GM18858 (cell line): ENCODE data around the gene PDCD5.
A peak's percentile ranks its signal among the peaks of the same experiment; 100 is the strongest.
"Not testable (repeated sequence)": the region's sequence is repeated elsewhere in the genome, so short reads cannot be mapped to it uniquely, and the experiment has no call there.

ENCODE experiments used
- ATAC-seq: cut with Tn5 transposase; IDR thresholded peaks from one replicate; pipeline ENCODE4 v1.9.1; 2021; ENCODE audit not compliant: unreplicated experiment

The PDCD5 gene

GRCh38 chr19:32576790-32577189 is 4.2 kb upstream of the PDCD5 start:
- ATAC-seq, result no peak

GRCh38 chr19:32580353-32580900 is 563 bp upstream of the PDCD5 start:
- peak; percentile 13 for ATAC-seq

DNA sequence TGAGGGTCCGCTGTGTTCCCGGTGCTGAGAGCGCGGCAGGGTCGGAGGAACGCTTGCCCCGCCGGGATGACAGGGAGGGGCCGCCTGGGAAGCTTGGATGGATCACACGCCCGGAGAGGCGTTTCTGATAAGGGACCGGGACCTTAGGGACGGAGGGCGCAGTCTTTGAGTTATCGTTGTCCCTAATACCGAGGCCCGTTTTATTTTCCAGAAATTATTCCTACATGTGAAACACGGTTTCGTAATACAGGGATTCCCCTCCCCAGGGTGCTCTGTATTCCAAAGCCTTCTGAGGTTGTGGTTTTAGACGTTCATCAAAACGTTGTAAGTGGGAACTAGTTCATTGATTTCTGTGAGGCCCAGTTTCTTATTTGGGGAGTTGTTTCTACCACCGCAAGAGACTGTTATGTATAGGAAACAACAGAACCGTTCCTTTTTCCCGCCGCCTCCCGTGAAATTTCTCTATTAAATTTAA is 752 bp downstream of the PDCD5 start:
- ATAC-seq, result no peak

- not testable (repeated sequence) for ATAC-seq
Observed at GRCh38 chr19:32587747-32588504, 6.9 kb downstream of the PDCD5 start.

GRCh38 chr19:32594021-32594420 is 13.0 kb downstream of the PDCD5 start:
- no peak for ATAC-seq

DNA sequence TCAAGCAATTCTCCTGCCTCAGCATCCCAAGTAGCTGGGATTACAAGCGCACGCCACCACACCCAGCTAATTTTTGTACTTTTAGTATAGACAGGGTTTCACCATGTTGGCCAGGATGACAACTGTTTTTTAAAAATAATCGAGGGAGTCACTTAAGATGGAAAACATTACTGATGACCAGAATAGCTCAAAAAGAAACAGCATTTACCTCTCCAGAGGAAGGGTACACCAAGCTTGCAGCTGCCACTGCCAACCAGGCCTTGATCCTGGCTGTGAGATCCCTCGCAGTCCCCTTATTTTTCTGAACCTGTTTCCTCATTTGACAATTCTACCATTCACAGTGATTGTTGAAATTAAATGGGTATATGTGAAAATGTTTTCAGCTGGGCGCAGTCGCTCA is 14.5 kb downstream of the PDCD5 start:
- ATAC-seq, result no peak

DNA sequence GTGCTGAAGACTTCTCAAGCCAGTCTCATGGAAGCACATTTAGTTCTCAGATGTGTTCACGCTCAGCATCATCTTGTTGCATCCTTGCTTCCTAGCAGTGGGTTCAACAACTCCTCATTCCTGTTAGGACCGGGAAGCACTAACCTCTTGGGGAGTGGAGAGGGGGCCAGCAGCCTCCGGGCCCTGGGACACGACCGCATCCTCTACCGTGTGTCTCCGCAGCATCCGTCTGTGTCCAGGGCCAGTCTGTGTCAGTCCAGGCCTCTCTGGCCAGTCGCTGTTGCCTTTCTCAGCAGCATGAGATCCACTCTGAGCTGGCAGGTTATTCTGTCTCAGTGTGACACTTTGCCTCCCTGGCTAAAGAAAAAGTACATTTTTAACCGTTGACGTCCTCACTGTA is 17.0 kb downstream of the PDCD5 start:
- no peak for ATAC-seq

- no peak for ATAC-seq
Observed at GRCh38 chr19:32599258-32599657, 18.3 kb downstream of the PDCD5 start.

DNA sequence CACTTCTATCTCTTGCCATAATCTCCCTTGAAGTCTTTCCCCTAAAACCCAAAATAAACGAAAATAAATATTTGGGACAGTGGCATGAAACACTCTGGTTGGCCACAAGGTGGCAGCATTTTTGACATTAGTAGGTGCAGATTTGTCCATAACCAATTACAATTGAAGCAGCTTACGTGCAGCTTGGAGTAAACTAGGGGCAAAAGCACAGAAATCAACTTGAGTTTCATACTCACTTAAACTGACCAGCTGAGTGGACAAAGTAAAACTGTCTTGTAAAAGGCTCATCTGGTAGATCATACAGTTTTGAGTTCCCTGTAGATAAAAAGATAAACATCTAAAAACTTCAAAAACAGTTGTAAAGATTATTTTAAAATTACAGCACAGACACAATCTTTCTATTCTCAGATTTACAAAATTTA is 18.8 kb downstream of the PDCD5 start:
- ATAC-seq, result no peak

- ATAC-seq, result no peak
Observed at GRCh38 chr19:32603961-32604360, 23.0 kb downstream of the PDCD5 start.

DNA sequence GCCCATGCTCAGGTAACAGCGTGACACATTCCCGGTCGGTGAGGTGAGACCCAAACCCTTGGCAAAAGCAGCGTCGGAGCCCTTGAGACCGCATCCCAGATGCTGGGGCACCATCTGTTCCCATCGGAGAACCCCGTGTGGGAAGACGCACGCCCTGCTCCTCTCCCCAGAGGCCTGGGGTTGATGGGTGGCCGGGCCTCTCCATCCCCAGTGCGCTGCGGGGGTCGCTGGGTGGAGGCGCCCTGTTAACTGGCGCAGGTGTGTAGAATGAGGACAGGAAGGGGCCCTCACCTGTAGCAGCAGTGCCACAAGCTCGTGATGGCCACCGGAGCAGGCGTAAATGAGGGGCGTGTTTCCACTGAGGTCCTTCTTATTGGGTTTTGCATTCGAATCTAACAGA is 24.6 kb downstream of the PDCD5 start:
- ATAC-seq, result no peak

DNA sequence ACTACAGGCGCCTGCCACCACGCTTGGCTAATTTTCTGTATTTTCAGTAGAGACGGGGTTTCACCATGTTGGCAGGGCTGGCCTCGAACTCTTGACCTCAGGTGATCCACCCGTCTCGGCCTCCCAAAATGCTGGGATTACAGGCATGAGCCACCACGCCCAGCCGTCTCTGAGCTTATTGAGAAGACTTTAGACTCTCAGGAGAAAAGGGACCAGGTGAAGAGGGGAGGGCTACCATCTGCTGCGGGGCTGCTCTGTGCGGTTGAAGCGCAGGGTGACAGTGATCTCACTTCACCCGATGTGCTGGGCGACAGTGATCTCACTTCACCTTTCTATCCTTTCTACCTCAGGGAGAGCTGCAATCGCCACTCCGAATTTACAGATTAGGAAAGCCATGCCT is 25.3 kb downstream of the PDCD5 start:
- ATAC-seq, result no peak

GRCh38 chr19:32607479-32607878 is 26.5 kb downstream of the PDCD5 start:
- ATAC-seq, result no peak

- ATAC-seq, result no peak
Observed at GRCh38 chr19:32611161-32611560, 30.2 kb downstream of the PDCD5 start.

GRCh38 chr19:32613008-32613407 is 32.0 kb downstream of the PDCD5 start:
- ATAC-seq, result no peak

- no peak for ATAC-seq
Observed at GRCh38 chr19:32614916-32615315, 33.9 kb downstream of the PDCD5 start.

GRCh38 chr19:32615569-32615968 is 34.6 kb downstream of the PDCD5 start:
- ATAC-seq, result no peak

DNA sequence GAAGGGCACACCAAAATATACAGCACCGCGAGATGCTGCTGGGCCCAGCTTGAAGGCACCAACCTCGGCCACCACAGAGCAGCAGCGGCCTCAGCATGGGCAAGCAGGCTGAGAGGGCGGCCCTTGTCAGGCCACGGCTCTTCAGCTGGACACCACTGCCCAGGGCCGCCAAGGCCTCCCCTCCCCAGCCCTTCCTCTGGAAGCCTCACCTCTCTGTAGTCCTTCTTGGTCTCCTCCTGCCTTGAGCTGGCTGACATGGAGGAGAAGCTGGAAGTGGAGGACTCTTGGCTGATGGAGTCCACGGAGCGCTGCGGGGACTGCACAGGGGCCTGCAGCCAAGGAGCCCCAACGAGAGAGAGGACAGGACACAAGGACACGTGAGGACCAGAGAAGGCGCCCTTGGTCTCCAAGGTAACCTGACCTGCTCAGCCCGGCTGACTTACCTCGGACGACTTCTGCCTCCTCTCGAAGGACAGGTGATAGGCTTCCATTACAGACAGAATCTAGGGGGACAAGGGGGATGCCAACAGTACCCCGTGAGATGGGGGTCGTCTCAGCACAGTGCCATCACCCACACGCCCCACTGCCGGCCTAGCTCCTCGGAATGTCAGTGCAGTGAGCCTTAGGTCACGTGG is 38.2 kb downstream of the PDCD5 start:
- no peak for ATAC-seq

DNA sequence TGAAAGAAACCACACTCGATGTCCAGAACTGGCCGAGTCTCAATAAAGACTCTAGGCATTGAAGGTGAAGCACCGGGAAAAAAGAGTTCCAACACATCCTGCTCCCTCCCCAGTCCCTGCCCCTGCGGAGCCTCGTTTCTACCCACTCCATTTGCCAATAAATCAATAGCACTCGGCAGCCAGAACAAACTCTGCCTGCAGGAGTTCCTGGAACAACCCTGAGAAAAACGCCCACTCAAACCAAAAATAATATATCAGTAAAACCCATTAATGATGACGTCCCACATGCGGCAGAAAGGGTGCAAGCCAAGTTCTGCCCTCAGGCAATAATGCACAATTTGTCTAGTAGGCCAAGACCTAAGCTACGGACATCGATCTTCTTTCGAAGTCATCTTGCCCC is 41.0 kb downstream of the PDCD5 start:
- ATAC-seq, result no peak

DNA sequence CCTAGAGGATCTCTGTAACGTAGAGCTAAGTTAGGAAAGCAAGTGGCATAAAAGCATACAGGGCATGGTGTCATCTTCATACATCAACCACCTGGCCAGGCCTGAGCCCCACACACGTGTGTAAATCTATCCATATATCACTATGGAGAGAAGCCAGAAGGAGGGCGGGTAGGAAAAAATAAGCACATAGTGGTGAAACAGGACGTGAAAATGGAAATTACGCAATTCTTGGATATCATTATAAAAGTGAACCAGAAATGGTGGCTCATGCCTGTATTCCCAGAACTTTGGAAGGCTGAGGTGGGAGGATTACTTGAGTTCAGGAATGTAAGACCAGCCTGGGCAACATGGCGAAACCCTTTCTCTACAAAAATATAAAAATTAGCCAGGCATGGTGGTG is 43.4 kb downstream of the PDCD5 start:
- no peak for ATAC-seq

DNA sequence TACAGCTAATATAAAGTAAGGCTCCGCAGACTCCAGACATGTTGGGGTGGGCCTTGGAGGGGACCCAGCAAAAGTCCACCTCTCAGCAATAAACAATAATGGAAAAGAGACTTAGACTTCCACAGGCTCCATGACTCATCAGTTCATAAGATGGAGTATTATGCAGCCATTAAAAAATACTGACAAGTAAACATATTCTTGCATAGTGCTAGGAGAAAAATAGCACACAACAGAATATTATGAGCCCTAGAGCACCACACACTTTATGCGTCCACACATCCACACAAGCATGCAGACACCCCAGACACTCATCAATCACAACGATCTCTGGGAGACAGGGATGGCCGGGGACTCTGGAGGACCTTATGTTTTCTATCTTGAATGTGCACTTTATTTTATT is 46.0 kb downstream of the PDCD5 start:
- no peak for ATAC-seq

DNA sequence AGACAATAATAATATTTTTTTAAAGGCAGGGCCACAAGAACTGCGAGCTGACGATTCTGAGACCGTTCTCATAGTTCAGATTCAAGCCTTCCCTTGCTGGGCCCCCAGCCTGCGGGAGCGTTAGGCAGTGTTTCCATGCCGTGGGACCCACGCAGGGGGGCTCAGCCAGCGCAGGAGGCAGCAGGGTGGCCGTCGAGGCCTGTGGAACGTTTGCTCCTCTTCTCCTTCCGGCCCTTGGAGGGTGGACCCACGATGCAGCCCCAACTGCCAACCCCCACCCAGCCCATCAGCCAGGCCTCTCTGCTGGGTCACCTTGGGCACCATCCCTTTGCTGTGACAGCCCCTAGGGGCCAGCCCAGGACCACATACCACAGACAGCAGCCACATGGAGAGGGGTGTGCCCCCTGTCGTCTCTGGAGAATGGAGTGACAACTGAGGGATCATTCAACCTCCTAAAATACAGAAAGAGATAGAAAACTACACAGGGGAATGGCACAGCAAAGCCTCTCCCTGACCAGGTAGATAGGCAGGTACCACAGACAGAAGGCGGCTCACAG is 46.8 kb downstream of the PDCD5 start:
- ATAC-seq, result no peak
